Ramos (cell line): ENCODE results near the gene PDGFB.

Experiments used
- in situ Hi-C: fragments of 300-500 bp; cut with MboI; formaldehyde crosslinking; loops from one replicate; pipeline ENCODE4 v1.14.3; 2022; ENCODE audit warnings: low sequenced_read_pairs; ENCODE audit not compliant: unreplicated experiment

The PDGFB gene

GRCh38 chr22:39178206-39179111 is 66.3 kb downstream of the PDGFB start:
- in situ Hi-C loops: no loop called here

- in situ Hi-C loops: no loop called here
These were observed 67.0 kb downstream of the PDGFB start for GRCh38 chr22:39177791-39178190.

DNA sequence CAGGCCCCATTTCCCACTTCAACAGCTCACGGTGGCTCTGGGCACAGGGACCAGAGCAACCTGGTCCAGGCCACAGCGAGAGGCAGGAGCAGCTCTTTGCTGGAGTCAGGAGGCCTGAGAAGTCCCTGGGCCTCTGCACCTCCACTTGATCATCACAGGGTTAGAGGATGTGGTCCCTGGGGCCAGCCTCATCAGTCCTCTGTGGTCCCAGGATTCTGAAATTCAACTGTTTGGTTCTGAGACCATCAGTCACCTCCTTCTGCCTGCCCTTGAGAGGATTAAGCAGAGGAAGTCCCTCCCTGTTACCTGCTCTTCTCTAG is 67.4 kb downstream of the PDGFB start:
- in situ Hi-C loops: no loop called here

DNA sequence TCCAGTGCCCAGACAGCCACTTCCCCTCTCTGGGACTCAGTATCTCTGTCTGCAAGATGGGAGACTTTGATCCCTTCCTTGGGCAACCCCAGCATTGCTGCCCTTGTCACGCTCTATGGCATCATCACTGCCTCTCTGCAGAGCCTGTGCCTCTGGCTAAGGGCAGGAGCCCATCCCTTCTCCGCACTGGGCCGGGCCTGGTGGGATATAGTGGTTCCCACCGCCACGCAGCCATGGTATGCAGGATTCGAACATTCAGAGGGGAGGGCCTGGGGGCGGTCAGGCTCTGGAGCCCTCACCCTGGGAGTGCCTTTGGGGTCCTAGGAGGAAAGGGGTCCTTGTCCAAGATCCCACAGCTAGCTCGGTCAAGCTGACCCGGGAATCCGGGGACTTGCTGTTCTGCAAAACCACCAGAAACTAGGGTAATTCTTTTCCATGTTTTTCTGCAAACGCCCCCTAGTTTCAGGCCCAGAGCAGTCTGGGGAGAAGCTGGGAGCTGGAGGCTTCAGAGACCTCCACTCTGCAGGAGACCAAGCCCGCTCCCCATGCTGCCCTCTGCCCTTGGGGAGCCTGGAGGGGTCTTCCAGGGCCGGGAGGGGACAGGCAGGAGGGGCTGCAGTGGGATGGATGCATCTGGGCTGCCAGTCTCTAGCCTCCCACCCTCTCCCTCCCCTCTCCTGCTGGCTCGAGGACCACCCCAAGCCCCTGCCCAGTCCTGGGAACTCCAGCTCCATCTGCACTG is 67.9 kb downstream of the PDGFB start:
- in situ Hi-C loops: no loop called here

GRCh38 chr22:39176143-39176713 is 68.6 kb downstream of the PDGFB start:
- in situ Hi-C loops: no loop called here

- in situ Hi-C loops: no loop called here
These were observed 69.2 kb downstream of the PDGFB start for GRCh38 chr22:39175353-39176142.

GRCh38 chr22:39174498-39175352 is 70.1 kb downstream of the PDGFB start:
- in situ Hi-C loops: loop anchor here (5.0 to 25.0 kb wide), 2 partner anchors 138 to 338 kb away; partner anchors contain the start of genes ATF4 and MIEF1

DNA sequence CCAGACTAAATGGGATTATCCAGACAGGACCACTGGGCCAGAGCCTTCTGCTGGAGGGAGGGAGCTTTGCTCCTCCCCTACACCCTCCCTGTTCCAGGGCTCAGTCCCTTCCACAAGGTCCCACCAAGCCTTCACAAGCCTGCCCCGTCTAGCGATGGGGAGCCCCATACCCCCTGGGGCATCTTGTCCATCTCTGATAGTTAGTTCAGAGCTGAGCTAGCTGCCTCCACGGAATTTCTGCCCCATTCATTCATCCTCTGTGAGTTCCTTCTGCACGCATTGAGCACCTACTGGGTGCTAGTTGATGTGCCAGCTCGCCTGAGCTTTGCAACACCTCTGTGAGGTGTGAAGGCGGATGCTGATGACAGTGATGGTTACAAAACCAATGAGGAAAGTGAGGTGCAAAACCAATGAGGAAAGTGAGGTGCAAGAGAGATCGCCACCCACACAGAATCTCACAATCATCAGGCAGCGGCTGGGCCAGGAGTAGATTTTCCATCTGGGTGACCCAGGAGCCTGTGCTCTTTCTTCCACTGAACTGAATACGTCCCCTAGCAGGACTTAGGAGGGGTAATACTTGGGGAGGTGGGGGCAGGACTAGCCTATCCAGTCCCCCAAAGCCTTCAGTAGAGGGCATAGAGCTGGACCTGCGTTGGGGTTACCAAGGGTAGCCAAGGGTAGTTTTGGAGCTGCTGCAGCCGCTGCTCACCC is 70.8 kb downstream of the PDGFB start:
- in situ Hi-C loops: loop anchor here (5.0 to 25.0 kb wide), 2 partner anchors 138 to 338 kb away; partner anchors contain the start of genes ATF4 and MIEF1
